ENCODE results near the gene NDC1.
"Not testable (repeated sequence)": the region's sequence is repeated elsewhere in the genome, so short reads cannot be mapped to it uniquely, and the experiment has no call there.

The NDC1 gene

GRCh38 chr1:53763911-53764310 lies 74.2 kb downstream of the NDC1 start:
- DNase-seq (ENCODE audit: low spot score): no peak

DNA sequence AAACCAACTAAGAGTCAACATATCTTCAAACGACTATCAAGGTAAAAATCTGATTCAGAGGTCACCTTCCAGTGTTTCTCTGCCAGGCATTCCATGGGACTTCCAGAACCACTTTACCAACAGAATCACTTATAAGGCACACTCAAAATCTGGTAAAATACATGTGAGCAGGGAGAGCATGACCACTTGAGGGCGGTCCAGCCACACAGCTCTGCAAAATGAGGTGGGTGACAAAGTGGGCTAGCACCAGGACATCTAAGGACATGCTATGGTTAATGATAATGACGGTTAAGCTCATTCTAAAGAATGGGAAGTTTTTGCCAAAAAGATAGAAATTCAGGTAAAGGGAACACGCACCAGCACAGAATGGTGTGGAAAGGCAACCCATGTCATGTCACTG lies 74.6 kb downstream of the NDC1 start:
- DNase-seq (ENCODE audit: low spot score): no peak

GRCh38 chr1:53760497-53760896 lies 77.6 kb downstream of the NDC1 start:
- DNase-seq (ENCODE audit: low spot score): not testable (repeated sequence)

GRCh38 chr1:53755874-53756273 lies 82.2 kb downstream of the NDC1 start:
- DNase-seq (ENCODE audit: low spot score): no peak

DNA sequence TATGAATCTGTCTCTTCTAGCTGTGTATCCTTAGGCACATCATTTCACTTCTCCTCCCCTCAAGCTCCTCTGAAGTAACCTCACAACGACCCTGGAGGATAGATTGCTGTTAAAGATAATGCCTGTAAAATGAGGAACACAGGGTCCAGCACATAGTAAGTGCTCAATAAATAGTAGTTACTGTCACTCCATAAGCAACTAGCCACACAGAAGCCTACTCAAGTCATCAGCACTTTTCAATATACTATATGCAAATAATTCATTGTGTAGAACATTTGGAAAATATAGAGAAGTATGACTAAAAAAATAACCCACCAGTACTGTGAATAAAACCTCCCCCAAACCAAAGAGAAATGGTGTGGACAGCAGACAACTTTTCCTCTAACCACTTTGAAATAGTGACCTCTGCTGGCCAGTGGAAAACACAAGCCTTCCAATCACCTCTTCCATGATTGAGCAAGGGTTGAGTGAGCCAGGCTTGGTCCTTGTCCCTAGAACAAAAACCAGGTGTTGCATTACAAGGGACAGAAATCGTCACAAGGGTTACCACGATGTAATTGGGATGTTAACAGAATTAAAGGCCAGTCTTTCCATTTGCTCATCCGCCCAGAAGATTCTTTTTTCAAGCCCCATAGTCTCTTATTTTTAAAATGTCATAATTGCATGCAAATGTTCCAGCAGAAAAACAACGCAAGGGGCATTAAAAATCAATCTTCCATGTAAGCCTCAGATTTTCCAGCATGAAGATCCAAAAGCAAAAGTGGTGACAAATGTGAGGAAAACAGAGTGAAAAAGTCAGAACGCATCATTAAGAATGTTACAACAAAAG lies 83.4 kb downstream of the NDC1 start:
- DNase-seq (ENCODE audit: low spot score): peak; percentile 33

DNA sequence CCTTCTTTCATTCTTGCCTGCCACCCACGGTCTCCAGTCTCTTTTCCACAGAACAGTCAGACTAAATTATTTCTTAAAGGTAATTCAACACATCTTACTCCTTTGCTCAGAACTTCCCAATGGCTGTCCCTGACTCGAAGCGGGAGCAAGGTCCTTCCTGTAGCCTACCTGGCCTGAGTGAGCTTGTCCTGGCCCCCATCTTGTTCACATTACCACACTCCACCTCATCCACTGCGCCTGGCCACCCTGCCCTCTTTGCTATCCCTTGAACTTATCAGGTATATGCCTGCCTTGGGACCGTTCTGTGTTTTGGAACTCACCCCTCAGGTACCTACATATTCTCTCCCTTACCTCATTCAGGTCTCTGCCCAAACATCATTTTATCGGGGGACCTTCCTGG lies 85.8 kb downstream of the NDC1 start:
- DNase-seq (ENCODE audit: low spot score): no peak

DNA sequence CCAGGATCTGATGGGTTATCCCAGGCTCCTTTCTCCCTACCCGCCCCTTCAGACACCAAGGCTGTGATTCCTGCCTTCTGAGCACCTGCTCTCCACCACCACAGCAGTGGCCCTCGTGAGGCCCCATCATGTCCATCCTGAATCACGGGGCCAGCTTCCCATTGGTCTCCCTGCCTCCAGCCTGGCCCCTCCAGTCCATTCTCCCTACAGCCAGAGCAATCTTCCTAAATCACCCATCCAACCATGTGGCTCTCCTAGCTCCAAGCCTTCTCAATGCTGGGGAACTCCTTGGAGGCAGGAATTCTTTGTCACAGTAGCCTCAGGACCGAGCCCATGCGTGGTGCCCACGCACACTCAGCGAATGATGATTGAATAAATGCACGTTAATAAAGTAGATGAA lies 90.3 kb downstream of the NDC1 start:
- DNase-seq (ENCODE audit: low spot score): no peak

DNA sequence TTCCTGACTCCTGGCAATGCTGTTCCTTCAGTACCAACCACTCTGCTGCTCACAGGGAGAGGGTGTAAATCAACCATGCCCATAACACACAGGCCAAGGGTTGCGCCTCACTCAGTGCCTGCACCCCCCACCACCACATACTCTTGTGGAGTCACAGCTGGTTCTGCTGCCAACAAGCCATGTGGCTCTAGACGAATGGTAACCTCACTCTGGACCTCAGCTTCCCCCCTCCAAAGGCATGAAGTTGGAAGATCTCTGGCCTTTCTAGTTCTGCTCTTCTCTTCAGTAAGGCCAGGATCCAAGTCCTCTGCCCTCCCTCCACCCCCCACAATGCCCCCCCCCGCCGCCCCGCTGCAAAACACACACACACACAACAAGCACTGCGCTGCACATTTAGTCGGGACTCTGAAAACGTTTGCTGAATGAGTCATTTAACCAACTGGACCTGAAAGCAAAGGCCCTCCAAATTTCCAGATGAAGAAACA lies 97.4 kb downstream of the NDC1 start:
- DNase-seq (ENCODE audit: low spot score): no peak

GRCh38 chr1:53739109-53739681 lies 98.9 kb downstream of the NDC1 start, which contains the start of gene GLIS1:
Gene GLIS1 (minus strand): TSS chr1:53739164. CDS start chr1:53738064, 1,100 bp downstream.
- peak; percentile 25 for DNase-seq (ENCODE audit: low spot score)

GRCh38 chr1:53738205-53739108 lies 99.6 kb downstream of the NDC1 start:
- no peak for DNase-seq (ENCODE audit: low spot score)

GRCh38 chr1:53737648-53738204 lies 100.4 kb downstream of the NDC1 start:
- DNase-seq (ENCODE audit: low spot score): no peak

- DNase-seq (ENCODE audit: low spot score): no peak
These were observed 101.8 kb downstream of the NDC1 start for GRCh38 chr1:53736290-53736689.

DNA sequence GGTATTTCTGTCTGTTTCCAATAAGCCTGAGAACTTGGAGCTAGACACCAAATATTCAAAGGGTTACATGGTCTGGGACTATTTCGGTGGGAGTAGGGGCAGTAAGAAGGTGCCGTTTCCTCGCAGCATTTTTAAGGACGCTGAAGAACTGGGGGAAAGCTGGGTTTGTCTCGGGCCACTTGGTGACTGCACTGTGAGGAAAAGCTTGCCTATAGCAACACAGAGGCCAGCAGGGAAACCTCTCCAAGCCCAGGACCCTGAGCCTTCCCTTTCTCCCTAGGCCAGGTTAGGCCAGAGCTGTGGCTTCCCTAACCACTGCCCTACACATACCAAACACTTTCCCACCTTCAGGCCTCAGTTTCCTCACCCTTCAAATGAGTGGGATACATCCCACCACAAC lies 102.4 kb downstream of the NDC1 start:
- DNase-seq (ENCODE audit: low spot score): no peak

- no peak for DNase-seq (ENCODE audit: low spot score)
These were observed 102.8 kb downstream of the NDC1 start for GRCh38 chr1:53735261-53735660.

- DNase-seq (ENCODE audit: low spot score): no peak
These were observed 103.4 kb downstream of the NDC1 start for GRCh38 chr1:53734650-53735211.

- DNase-seq (ENCODE audit: low spot score): no peak
These were observed 104.0 kb downstream of the NDC1 start for GRCh38 chr1:53733975-53734649.

DNA sequence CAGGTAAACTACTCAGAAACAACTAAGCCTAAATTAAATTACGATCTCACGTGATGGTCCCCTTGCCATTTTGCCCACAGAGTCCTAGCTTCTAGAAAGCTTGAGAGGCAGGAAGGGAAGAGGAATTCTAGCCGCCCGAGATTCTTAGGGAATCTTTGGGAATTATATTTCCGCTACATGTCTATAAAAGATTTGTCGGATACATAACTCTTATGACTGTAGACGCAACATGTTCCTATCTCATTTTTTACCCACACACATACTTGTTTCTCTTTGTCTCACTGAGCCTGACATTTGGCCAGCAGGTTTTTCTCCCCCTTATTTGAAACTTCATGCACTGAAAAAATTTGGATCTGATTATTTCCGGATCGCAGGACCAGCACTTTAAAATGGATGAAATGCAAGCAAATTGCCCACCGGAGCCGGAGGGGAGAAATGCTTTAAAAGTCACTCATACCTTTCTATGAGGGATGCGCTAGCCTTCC lies 104.6 kb downstream of the NDC1 start:
- DNase-seq (ENCODE audit: low spot score): no peak

DNA sequence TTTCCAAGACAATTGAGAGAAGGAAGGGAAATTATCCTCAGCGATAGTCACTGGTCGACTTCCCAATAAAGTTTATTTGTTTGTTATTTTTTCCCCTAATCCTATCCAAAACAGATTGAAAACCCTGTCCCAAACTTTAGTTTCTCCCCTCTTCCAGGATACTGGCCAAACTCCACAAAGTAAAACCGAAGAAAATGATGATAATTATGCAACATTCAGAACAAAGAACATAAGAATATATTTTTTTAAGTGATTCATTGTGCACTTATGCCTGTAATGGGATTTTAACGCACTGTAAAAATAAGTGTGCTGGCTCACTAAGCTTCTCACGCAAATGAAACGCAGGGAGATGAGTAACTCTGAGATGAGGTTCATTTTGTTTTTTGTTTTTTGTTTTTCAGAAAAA lies 105.2 kb downstream of the NDC1 start:
- DNase-seq (ENCODE audit: low spot score): no peak

DNA sequence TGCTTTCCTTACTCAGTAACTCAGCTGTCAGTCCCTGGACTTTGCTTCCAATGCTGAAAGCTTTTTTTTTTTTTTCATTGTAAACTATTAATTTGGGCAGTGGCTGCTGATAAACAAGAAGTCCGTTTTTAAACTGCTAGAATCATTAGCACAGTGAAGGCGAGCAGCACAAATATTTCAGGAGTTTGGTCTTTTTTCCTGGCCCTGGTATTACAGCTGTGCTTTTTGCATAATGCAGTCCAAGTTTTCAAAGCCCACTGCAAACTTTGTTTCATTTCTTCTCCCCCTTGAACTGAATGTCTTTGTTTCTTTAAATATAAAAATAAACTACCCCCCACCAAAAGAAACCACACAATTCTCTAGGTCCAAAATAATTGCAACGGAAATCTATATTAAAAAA lies 105.7 kb downstream of the NDC1 start:
- DNase-seq (ENCODE audit: low spot score): no peak

DNA sequence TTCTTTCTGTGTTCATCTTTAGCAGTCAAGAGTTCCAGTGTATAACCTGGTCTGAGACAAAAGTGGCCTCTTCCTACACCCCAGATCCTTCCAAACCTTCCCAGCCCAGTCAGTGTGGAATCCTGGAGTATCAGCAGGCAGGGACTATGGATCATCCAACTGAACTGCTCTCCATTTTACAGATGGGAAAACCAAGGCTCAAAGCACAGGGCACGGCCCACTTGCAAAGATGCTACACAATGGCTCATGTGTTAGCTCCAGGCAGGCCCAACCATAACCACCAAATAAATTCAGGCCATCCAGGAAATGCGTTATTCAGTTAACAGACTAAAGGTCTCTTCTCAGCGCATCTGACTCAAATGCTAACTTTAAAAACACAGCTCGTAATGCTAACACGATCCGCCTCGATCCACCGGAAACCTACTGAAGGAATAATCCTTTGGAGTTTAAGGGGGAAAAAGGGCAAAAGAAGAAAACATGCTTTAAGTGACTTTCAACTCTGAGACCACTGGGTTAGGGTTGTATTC lies 106.3 kb downstream of the NDC1 start:
- DNase-seq (ENCODE audit: low spot score): no peak

Measured in CD4-positive, alpha-beta T cell treated with Interleukin-2 at 100 ng/mL for 4 hours (primary cell).